EH (cell line): ENCODE data around the gene PACRG.

Experiments
- DNase-seq: peaks from one replicate; pipeline ENCODE4 v3.0.0-alpha.2; 2015; ENCODE audit warnings: low read depth

The PACRG gene

DNA sequence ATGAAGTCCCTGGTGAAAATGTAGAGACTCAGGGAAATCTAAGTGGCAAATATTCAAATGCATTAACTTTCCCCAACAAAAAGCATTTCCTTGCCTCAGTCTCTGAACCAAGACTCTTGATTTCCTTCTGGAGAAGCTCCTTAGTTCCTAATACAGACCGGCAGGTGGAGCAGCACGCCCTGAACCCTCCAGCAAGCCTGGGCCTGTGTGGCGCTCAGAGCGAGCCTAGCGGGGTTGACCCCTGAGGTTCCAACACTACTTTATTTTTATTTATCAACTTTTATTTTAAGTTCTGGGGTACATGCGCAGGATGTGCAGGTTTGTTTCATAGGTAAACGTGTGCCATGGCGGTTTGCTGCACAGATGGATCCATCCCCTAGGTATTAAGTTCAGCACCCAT lies 50.8 kb downstream of the PACRG start:
- no peak for DNase-seq

DNA sequence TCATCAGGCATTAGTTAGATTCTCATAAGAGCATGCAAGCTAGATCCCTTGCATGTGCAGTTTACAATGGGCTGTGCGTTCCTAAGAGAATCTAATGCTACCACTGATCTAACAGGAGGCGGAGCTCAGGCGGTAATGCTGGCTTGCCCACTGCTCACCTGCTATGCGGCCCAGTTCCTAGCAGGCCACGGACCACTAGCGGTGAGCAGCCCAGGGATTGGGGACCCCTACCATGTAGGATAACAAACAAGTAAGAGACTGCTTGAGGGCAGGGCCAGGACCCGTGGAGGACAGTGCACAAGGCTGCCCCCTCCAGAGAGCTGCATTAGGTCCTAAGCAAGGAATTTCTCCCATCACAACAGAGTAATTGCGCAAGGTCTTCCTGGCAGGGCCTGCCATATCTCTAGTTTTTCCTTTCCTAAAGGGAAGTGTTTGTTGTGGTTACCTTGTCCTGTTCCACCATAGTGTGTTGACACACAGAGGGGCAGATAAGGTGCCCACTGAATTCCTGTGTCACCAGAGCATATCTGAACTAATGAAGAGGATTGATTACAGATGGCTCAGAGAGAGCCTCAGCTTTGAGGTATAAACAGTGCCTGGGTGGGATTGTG lies 58.0 kb downstream of the PACRG start:
- no peak for DNase-seq

DNA sequence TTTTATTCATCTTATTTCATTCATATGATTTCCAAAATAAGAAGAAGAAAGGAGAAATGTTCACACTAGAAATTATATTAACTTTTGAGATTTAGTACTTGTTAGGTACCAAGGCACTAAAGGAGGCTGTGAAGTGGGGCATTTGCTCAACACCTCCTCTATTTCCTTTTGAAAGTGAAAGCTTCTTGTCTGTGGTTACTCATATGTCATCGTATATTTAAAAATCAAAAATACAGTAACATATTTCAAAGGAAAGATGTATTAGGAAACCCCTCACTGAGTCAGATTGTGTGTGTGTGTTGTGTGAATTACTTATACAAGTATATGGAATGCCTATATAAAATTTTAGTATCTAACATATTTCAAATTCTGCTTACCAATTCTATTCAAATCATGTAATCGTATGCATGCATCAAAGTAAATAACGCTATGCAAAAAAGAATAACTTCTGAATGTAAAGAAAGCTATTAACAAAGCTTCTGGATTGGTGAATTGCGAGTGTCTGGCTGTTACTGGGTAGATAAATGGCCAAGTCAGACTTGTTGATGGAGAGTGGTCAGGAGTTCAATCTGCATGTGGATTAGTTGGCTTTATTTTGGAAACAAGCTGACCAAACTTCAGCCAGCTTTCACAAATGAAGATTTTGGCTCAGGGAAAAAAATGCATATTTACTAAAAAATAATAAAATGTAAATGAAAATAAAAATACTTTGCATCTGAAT lies 70.9 kb downstream of the PACRG start:
- no peak for DNase-seq

DNA sequence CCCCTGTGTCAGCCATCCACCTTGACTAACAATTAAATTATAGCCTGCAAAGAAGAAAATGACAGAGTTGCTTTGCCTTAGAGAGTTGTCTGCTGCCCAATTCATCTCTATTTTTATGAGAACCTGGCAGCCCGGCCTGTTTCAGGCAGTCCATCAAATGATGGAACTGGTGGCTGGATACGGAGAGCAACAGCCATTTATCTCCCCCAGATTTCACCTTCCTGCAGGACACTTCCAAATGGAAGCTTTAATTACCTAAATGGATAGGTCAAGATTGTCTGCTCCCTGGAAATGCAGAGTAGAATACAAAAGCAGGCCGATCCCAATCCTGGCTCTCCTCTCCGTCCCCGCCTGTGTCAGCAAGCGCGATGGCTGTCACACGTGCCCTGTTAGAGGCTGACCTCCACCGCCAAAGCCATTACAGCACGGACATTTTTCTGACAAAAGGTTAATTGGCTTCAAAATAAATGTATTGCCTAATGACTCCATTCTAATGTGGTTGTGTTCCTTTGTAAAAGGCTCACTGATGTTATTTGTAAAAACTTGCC lies 86.7 kb downstream of the PACRG start:
- no peak for DNase-seq

DNA sequence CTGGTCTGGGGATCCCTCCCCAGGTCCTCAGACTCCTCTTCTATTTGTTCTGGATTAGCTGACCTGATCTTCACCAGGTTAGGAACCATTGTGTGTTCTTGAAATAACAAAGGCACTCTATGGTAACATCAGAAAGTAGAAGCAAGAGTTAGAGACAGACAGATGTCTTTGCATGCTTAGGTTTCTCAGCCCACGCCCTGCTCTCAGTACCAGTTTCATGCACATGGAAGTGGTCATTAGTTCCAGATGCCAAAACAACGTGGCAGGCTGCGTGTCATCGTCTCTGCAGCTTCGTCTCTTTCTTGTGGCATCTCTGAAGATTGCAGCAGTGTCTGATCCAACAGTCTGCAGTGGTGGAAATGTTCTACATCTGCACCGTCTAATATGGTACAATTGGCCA lies 89.4 kb downstream of the PACRG start:
- DNase-seq = no peak

DNA sequence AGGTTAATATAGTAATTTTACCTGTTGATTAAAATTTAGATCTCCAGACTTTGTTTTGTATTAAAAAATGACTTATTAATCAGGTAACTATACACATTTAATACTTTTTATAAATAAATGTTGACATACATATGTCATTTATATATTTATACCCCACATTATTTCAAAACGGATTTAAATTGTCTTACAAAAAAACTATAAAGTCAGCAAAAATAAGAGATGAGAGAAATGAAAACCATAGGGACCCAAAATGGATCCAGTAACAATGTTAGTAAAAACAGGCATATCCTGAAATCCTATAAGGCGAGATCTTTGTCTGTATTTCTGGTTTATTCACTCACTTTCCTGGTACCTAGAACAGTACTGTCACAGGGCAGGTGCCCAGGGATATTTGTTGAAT lies 91.5 kb downstream of the PACRG start:
- DNase-seq = no peak

DNA sequence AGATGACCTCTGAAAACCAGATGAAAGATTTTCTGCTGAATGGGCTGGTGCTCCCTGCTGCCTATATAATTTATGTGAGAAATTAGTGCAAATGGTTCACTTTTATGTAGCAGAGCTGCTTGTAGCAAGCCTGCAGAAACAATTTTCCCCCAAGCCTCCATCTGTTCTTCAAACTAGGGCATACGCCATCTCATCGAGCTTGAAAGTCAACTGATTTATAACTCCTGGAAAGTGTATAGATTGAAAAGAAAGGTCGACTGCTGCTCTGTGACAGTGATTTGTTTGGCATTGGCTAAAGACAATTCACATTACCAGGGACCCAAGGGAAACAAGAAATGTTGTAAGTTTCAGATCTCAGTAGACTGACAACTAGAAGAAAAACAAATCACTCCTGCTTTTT lies 93.3 kb downstream of the PACRG start:
- no peak for DNase-seq

DNA sequence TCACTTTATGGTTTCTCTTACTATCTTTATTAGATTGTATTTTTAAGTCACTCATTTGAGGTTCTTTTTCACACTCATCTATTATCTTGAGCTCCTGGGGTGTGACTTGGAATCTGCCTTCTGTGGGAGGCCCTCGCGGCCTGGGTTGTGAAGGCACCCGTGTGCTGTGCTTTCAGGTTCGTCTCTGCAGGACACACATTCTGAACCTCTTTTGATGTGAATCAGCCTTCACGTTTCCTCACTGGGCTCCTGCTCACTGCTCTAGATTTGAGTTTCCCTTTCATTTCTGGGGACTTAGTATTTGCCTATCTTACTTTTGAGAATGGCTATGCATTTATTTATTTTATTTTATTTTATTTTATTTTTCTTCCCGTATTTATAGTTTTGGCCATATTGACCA lies 97.8 kb downstream of the PACRG start:
- no peak for DNase-seq

DNA sequence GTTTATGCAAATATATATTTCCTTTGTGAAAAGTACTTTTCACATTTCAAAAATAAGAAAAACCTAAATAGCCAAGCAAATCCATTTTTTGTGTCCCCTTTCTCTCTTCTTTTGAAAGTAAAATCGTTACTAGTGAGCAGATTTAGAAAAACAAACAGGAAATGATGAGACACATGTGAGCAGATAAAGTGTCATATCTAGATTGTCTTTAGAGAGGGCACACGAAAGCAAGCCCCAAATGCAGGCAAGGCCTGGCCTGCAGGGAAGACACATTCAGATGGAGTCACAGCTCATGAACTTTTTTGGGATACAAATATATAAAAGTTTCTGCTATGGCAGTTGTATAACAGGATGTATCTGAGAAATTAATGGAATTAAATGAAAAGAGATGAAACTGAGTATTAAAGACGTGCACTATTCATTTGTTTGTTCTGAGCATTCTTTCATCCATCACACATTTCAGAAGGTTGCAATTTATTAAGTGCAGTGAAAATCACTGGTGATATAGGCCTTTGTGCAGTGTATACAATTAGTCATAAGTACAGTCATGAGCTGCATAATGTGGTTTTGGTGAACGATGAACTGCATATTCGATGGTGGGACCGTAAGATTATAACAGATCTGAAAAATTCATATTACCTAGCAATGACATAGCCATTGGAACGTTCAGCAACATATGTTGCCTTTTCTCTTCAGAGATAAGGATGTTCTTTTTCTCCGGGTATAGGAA lies 101.4 kb downstream of the PACRG start:
- DNase-seq = no peak

DNA sequence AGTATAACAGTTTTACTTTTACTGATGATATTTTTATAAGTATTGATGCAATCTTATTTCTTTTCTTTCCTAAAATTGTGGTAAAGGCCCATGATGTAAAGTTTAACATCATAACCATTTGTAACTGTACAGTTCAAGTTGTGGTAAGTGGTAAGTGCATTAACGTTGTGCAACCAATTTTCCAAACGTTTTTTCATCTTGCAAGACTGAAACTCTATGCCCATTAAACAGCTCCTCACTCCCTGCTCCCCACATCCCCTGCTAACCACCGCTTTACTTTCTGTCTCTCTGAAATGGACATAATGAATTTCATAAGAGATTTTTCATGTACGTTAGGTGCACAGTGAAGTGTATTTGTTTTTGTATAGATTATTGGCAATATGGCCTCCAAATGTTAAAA lies 106.0 kb downstream of the PACRG start:
- DNase-seq = no peak

DNA sequence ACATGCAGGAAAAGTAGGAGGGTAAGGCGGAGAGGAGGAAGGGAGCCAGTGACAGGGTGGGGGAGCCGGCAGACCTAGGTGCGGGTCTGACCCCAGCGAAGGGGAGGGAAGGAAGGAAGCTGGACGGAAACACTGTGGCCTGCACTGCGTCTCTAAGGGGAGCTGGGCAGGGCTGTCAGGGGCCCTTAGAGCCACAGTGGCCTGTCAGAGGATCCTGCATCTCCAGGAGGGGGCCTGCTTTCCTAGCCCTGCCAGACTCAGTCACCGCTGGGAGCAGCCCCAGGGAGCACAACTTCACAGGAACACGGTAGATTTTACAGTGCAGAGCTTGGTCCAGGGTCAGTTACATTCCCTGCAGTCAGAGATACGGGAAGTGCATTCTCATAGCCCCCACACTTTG lies 118.2 kb downstream of the PACRG start:
- no peak for DNase-seq

DNA sequence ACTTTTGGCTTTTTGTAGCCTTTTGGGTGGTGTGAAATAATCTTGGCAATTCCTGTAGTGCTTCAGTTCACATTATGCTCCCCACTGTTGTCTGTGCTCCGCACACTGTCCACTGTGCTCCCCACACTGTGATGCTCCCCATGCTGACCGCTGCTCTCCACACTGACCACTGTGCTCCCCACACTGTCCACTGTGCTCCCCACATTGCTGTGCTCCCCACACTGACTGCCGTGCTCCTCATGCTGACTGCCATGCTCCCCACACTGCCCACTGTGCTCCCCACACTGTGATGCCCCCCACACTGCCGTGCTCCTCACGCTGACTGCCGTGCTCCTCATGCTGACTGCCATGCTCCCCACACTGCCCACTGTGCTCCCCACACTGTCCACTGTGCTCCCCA lies 118.9 kb downstream of the PACRG start:
- no peak for DNase-seq

DNA sequence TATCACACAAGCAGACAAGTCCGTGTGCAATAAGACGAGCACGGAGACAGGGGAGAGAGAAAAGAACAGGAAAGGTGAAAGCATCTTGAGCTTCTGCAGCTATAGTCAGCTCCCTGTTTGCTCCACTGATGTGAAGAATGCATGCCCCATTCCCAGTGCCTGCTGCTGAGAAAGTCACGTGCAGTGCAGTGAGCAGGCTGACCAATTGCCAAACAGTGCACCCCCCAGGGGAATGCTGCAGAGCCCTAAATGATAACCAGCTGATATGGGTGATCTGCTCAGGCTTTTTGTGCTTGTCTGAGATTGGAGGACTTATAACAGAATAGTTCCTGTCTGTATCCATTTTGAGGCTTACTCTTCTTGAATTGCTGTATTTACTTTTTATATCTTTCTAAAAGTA lies 121.5 kb downstream of the PACRG start:
- no peak for DNase-seq

DNA sequence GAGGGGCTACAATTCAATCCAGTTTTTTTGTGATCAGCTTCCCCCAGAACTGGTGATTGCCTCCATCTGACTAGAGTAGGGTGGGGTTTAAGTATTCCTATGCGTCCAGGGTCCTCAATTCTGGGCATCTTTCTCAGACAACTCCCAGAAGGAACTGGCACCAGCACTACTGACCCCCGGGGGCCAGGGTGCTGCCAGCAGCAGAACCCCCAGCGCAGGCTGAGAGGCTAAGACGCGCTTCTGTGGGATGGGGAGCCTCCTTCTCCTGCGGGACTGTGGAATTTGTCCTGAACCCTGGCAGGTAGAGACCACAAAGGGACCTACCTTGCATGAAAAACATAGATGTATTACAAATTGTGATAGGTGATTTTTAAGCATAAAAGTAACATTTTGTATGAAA lies 124.4 kb downstream of the PACRG start:
- DNase-seq = no peak

DNA sequence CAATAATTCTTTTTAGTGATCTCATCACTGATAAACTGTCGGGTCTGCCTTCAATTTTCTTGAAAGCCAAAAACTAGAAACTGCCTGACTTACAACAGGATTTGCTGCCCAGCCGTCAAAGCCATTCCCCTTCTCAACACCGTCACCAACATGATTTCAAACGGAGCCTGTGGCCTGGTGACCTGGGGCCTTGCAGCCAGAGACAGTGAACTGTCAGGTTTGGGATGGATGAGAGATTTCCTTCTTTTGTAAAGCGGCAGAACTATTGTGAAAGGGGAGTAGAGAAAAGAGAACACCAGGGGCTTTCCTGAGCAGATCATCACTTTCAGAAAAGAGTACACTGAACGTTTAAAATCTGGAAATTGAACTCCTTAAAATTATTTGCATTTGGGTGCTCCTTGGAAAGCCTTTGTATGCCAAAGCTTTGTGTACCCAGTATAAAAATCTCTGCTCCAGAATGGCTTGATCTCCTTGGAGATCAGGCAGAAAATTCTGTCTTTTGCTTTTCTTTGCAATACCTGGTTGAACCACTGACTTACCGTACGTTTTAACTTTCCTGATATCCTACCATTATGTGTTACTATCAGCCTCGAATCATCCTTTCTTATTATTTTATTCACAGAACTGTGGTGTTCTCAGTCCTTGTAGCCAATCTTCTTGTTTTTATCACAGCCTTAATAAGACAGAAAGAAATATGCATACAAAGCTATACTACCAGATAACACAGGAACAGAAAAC lies 125.2 kb downstream of the PACRG start:
- no peak for DNase-seq

DNA sequence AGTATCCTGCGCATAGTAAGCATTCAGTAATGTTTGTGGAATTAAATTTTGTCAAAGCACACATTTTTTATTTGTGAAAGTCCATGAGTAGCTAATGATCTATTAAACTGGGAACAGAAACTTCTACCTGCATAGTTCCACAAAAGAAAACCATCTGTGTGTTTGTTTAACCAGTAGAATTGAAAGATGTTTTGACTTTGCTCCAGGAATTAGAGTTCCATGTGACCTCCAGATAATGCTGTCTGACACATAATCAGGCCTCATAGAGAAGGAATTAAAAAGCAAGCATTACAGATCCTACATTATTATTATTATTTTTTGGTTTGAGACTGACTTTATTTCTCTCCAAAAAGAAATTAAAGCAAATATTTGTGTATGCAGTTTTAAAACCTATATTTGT lies 126.5 kb downstream of the PACRG start:
- DNase-seq = no peak

DNA sequence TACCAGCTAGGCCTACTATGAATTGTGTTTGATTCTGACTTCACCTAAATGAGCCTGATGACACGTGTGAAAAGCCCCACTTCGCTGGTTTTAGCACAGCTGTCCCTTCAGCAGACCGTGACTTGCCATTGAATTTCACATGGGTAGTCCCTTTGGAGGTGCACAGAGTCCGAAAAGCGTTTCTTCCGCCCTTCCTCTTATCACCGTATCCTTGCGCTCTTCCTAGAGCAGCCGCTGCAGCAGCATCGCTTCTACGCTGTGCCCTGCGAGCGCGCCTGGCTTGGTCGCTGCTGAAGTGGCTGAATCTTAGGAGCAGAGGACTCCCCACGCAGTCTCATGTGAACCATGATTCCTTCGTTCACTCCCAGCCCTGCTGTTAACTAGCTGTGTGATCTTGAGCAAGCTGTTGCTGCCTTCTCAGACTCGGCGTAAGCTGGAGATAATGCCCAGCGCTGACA lies 127.0 kb downstream of the PACRG start:
- DNase-seq = no peak

DNA sequence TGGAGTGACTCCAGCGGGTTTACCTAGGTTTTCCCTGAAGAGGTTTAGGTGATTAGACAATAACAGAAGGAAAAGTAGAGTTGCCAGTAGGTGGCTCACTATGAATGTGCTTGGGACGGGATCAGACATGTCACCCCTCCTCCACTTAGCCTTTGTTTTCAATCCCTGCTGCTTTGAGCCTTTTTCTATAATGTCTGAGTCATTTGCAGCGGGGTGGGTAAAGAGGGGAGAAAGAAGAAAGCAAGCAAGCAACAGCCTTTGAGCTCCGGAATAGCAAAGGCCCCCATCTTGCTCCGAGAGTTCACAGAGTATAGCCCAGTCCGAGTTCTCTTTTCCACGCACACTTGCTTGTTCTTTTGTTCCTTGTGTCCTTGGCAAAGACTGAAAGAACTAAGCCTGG lies 129.1 kb downstream of the PACRG start:
- DNase-seq = peak; percentile 75

DNA sequence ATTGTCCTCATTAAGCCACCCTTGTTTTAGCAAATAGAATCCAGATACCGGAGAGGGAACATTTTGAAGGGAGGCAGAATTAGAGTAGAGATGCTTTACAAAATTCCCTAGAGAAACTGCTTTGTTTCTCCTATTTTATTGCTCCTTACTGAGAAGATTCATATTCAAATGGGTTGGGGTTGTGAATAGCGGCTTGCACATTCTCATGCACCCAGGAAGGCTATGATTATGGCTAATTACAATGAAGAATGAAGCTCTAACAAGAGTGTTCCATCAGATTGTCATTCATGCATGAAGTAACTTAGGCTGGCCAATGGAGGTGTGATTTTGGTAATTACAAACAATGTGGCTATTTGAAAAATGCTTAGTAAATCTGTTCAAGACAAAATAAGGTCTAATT lies 129.6 kb downstream of the PACRG start:
- no peak for DNase-seq

DNA sequence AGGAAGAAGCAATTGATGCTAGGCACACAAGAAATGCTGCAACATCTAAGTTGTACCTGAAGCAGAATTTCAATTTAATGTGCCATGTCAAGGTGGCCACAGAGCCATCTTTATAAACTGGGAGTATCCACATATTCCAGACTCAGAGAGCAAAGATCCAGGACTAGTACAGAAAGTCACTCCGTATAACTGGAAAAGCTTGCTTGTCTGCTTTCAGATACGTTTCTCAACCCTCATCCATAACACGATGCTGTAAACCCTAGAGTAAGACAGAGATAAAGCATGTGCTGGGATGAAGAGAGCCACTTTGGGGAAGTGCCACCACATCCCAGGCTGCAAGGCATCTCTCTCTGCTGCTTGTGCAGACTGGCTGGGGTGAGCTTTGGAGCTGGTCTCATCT lies 134.7 kb downstream of the PACRG start:
- no peak for DNase-seq

DNA sequence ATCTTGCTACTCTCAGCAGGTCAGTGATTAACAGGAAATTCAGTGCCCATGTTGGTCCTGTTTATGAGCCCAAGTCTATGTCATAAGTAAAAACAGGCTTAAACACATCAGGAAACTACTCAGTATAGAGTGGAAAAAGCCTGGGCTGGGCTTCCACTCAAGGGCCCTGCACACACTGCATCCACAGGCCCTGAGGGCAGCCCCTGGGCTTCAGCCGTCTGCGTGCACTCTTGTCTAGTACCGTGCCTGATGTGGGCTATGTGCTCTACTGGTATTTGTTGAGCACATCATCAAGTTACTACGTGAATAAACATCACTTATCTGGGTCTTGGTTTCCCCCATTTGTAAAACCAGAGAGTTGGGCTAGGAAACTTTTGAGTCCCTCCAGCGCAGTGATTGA lies 135.2 kb downstream of the PACRG start:
- DNase-seq = no peak

DNA sequence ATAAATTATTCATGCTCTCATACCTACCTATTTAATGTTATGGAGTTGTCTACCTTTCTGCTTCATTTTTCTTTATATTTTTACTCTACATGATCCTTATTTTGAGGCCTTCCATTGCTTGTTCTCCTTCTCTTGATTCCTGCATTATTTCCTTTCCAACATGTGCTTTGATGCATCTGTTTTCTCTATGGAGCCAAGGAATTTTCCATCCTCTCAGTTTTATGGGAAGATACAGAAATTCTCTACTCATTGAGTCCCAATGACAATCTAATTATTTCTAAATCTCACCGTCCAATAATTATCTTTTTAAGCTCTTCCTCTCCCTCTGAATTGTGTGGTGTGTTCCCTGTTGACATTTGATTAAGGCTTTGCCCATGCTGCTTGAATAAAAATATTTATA lies 136.0 kb downstream of the PACRG start:
- DNase-seq = no peak
